Uterus (tissue), 2 donors: Measurements from ENCODE around the gene STK11IP.

Source experiments
- CTCF ChIP-seq, 4 experiments: fragments of 200-600 bp in 2 of 4; fragments of 450-650 bp in 2 of 4; sonication (generic) in 2 of 4; IDR thresholded peaks; one replicate each; pipeline ENCODE4 v1.5.1; 2016 to 2019; ENCODE audit warnings: antibody characterized with exemption in 4 of 4, mild to moderate bottlenecking in 2 of 4, moderate library complexity in 1 of 4
- POLR2A ChIP-seq, 2 donors: fragments of 450-650 bp; IDR thresholded peaks; one replicate each; pipeline ENCODE4 v1.6.1; 2016; ENCODE audit warnings: antibody characterized with exemption in 2 of 2, mild to moderate bottlenecking in 1 of 2, moderate library complexity in 1 of 2

- TF ChIP-seq CTCF (IDR thresholded peaks at IDR 0.05) = no peak
- no peak for TF ChIP-seq POLR2A (IDR thresholded peaks at IDR 0.05)
Observed at GRCh38 chr2:219611866-219612576, 14.4 kb downstream of the STK11IP start.
